GM12878 (cell line): Measurements from ENCODE around the gene BCL2. TPM values are rescaled to one million over a fixed set of nuclear protein-coding genes. Genes with fewer than 3 reads are reported as not detected.

Experiments used
- ATAC-seq: fragments of 200-7000 bp; cut with Tn5 transposase; 3 replicates; pipeline ENCODE4 v1.9.1; 2020; ENCODE audit warnings: mild to moderate bottlenecking, moderate library complexity
- BruUV-seq: library from RNA; stranded (reverse); fragments of 400-500 nt; replicated peaks from 2 replicates; lab custom pipeline; 2021; lab: Mats Ljungman, UMichigan
- CTCF ChIA-PET: fragments of 300-600 bp; sonication (Branson Sonifier 250); formaldehyde crosslinking; extraction: SDS; loops from one replicate; lab custom pipeline; 2021; ENCODE audit warnings: inconsistent platforms; lab: Yijun Ruan, JAX
- POLR2A ChIA-PET: fragments of 350-600 bp; formaldehyde crosslinking; extraction: SDS; loops from one replicate; lab custom pipeline; 2021; ENCODE audit warnings: inconsistent platforms; lab: Charles Lee
- RAD21 ChIA-PET: fragments of 300-600 bp; sonication (Branson Sonifier 250); formaldehyde crosslinking; loops from one replicate; lab custom pipeline; 2023; ENCODE audit warnings: antibody characterized with exemption; ENCODE audit not compliant: unreplicated experiment; lab: Charles Lee
- SMC1A ChIA-PET: fragments of 300-600 bp; sonication (Branson Sonifier 250); formaldehyde crosslinking; loops from one replicate; lab custom pipeline; 2023; ENCODE audit not compliant: unreplicated experiment, uncharacterized antibody; lab: Charles Lee
- DNase-seq: peaks from one replicate; pipeline ENCODE4 v3.0.0-alpha.2; 2011; ENCODE audit warnings: low read depth, low spot score
- FAIRE-seq: peaks from 3 replicates; lab custom pipeline; 2011; peaks lifted over from hg19 to GRCh38; lab: Jason Lieb, UNC
- H2AFZ ChIP-seq: 2 replicates; pipeline ENCODE4 v1.6.0; 2011; ENCODE audit warnings: low read depth, low read length, control low read depth; ENCODE audit not compliant: control insufficient read depth
- H3K27ac ChIP-seq: 2 replicates; pipeline ENCODE4 v1.5.1; 2011; ENCODE audit warnings: control low read depth; ENCODE audit not compliant: control insufficient read depth, insufficient read depth
- H3K27me3 ChIP-seq, 2 experiments: replicated peaks in 1 of 2; 2 replicates each; pipeline versions ENCODE4 v1.6.0 to v1.6.1; 2011; ENCODE audit warnings: low read length in 1 of 2; ENCODE audit not compliant: control insufficient read depth in 2 of 2, insufficient read depth in 2 of 2
- H3K36me3 ChIP-seq, 2 experiments: 2 replicates each; pipeline ENCODE4 v1.5.1; 2011; ENCODE audit warnings: low read length in 1 of 2; ENCODE audit not compliant: control insufficient read depth in 2 of 2, insufficient read depth in 2 of 2
- H3K4me1 ChIP-seq: 2 replicates; pipeline ENCODE4 v1.6.1; 2011; ENCODE audit warnings: mild to moderate bottlenecking, low read length, moderate library complexity, mixed read lengths; ENCODE audit not compliant: control insufficient read depth, insufficient read depth
- H3K4me2 ChIP-seq: 2 replicates; pipeline ENCODE4 v1.6.0; 2011; ENCODE audit warnings: control low read depth; ENCODE audit not compliant: control insufficient read depth, insufficient read depth
- H3K4me3 ChIP-seq: fragments of 200-600 bp; sonication (generic); 2 replicates; pipeline ENCODE4 v1.5.1; 2016
- H3K79me2 ChIP-seq: 2 replicates; pipeline ENCODE4 v1.6.0; 2011; ENCODE audit warnings: low read length; ENCODE audit not compliant: control insufficient read depth, insufficient read depth
- H3K9ac ChIP-seq: 2 replicates; pipeline ENCODE4 v1.8.0; 2011; ENCODE audit warnings: low read length, control low read depth, mixed read lengths; ENCODE audit not compliant: control insufficient read depth, insufficient read depth
- H3K9me3 ChIP-seq: replicated peaks from 3 replicates; pipeline ENCODE4 v1.5.1; 2011; ENCODE audit warnings: mild to moderate bottlenecking, low read length; ENCODE audit not compliant: control insufficient read depth, insufficient read depth
- H4K20me1 ChIP-seq: 2 replicates; pipeline ENCODE4 v1.6.0; 2011; ENCODE audit not compliant: control insufficient read depth, insufficient read depth
- BCL11A ChIP-seq: IDR thresholded peaks from 2 replicates; pipeline ENCODE4 v1.6.1; 2011; ENCODE audit warnings: low read depth, low read length
- HDAC6 ChIP-seq: fragments of 200-600 bp; sonication (generic); IDR thresholded peaks from one replicate; pipeline ENCODE4 v1.8.0; 2017; ENCODE audit warnings: antibody characterized with exemption; ENCODE audit not compliant: unreplicated experiment
- MTA2 ChIP-seq: fragments of 450-650 bp; IDR thresholded peaks from 2 replicates; pipeline ENCODE4 v1.6.1; 2016; ENCODE audit warnings: low read depth, mild to moderate bottlenecking, moderate library complexity
- NFIC ChIP-seq: IDR thresholded peaks from 2 replicates; pipeline ENCODE4 v1.6.1; 2012; ENCODE audit warnings: low read depth, mild to moderate bottlenecking, inconsistent platforms, low read length, moderate library complexity
- NFYA ChIP-seq: IDR thresholded peaks from 2 replicates; pipeline ENCODE4 v1.6.1; 2011; ENCODE audit warnings: low read depth, mild to moderate bottlenecking, low read length, improper control_type of control experiment, borderline replicate concordance
- NR2C2 ChIP-seq: IDR thresholded peaks from 2 replicates; pipeline ENCODE4 v1.6.1; 2011; ENCODE audit warnings: borderline replicate concordance, low read depth; ENCODE audit not compliant: control insufficient read depth, insufficient read length
- RELB ChIP-seq: fragments of 450-650 bp; IDR thresholded peaks from 2 replicates; pipeline ENCODE4 v1.6.1; 2017; ENCODE audit warnings: low read depth, mild to moderate bottlenecking, moderate library complexity
- ZBTB33 ChIP-seq: fragments of 450-650 bp; IDR thresholded peaks from 2 replicates; pipeline ENCODE4 v1.6.1; 2017; ENCODE audit warnings: mild to moderate bottlenecking
- ZNF622 ChIP-seq: fragments of 450-650 bp; IDR thresholded peaks from 2 replicates; pipeline ENCODE4 v1.6.1; 2017; ENCODE audit warnings: mild to moderate bottlenecking, inconsistent platforms
- WGBS: methylation state at CpG from one replicate; pipeline ENCODE4 v1.1.6; 2016; ENCODE audit warnings: low lambda C conversion rate; ENCODE audit not compliant: insufficient replicate concordance, insufficient coverage; ENCODE audit errors: missing lambda C conversion rate; 5-methylcytosine and 5-hydroxymethylcytosine counted together
- in situ Hi-C: fragments of 300-500 bp; cut with MboI; formaldehyde crosslinking; loops from 9 replicates; pipeline ENCODE4 v1.14.3; 2018; ENCODE audit warnings: mixed read lengths
- intact Hi-C: fragments of 100-400 bp; cut with micrococcal nuclease; formaldehyde crosslinking; loops from one replicate; pipeline ENCODE4 v1.14.2; 2022; ENCODE audit not compliant: unreplicated experiment
- polyA plus RNA-seq, 11 experiments: library from polyadenylated mRNA; depleted of rRNA in 4 of 11; unstranded in 6 of 11; stranded (reverse) in 5 of 11; fragments of >200 nt; fragmentation: Nextera tagmentation in 4 of 11; fragmentation: Illumina TruSeq in 1 of 11; extraction: Ambion mirVana in 4 of 11; extraction: Trizol in 1 of 11; gene quantifications; 1 replicate in 1 of 11; 2 replicates in 10 of 11; pipeline versions ENCODE4 v1.2.1 to v1.2.3, GENCODE V29; 2011 to 2016; ENCODE audit warnings: inconsistent platforms in 2 of 11, missing spikeins in 2 of 11, low read depth in 1 of 11
- total RNA-seq, 4 experiments: library from RNA; depleted of rRNA in 3 of 4; stranded (reverse); fragments of >200 nt in 3 of 4; fragmentation: Illumina TruSeq in 1 of 4; extraction: Trizol in 1 of 4; gene quantifications; 2 replicates each; pipeline versions ENCODE4 v1.2.1 to v1.2.3, GENCODE V29; 2013 to 2021

The BCL2 gene
- total and polyA plus RNA-seq, 10 of the 15 experiments (the other 5 are each of a cell fraction or from before 2014, with no cell fraction given) = 4.1 to 47.8 (median 19.3) TPM

- no peak for TF ChIP-seq RELB
Measured at GRCh38 chr18:63207143-63207790, 112.3 kb downstream of the BCL2 start (continued).

- peaks cover 56% of the 10 kb centered on the region for H3K4me1 ChIP-seq
Measured at GRCh38 chr18:63206433-63207142, 113.0 kb downstream of the BCL2 start.

More at GRCh38 chr18:63206433-63207142, 113.0 kb downstream of the BCL2 start:
- DNase-seq = no peak
- H3K36me3 ChIP-seq = peaks cover 3% of the 10 kb centered on the region in 2 experiments; a peak in 2 of 4 replicates
- POLR2A ChIA-PET = interaction anchor here (1.3 to 2.2 kb wide), 3 partner anchors 10 to 105 kb away, joined by 3 to 7 read pairs (median 3); no protein-coding TSS in a partner anchor
- no peaks in the 10 kb centered on the region for H3K9me3 ChIP-seq
- intact Hi-C loops (loop anchor here (5.0 kb wide), 1 partner anchor 44 kb away; no protein-coding TSS in a partner anchor), in situ Hi-C loops (no loop called here)
- TF ChIP-seq ZBTB33 = no peak
- TF ChIP-seq HDAC6 = no peak
- TF ChIP-seq ZNF622 = no peak
- TF ChIP-seq MTA2 = no peak
- no peak for TF ChIP-seq NFYA
- TF ChIP-seq NR2C2 = no peak
- no peak for TF ChIP-seq BCL11A
- no peak for TF ChIP-seq NFIC
- H3K79me2 ChIP-seq = peaks cover 84% of the 10 kb centered on the region
- H3K4me2 ChIP-seq = peak overlapping the region; percentile 53
- no peaks in the 10 kb centered on the region for H3K27me3 ChIP-seq
- RAD21 ChIA-PET = interaction anchor here (1.1 to 4.4 kb wide), 3 partner anchors 44 to 111 kb away, joined by 5 to 15 read pairs (median 5); no protein-coding TSS in a partner anchor
- ATAC-seq = peak; percentile 5; the same call in 2 of the 3 replicates
- no TSS peak for BruUV-seq
- no peaks in the 10 kb centered on the region for H4K20me1 ChIP-seq
- H2AFZ ChIP-seq = no peak overlapping the region
- WGBS = 32% methylated on average over 12 of the region's 13 CpGs
- no peak for FAIRE-seq
- SMC1A ChIA-PET = interaction anchor here (1.5 to 4.7 kb wide), 2 partner anchors 11 to 19 kb away, joined by 5 to 39 read pairs; no protein-coding TSS in a partner anchor
- H3K4me3 ChIP-seq = peak overlapping the region; percentile 28; the same call in 1 of the 2 replicates
- no peak overlapping the region for H3K9ac ChIP-seq
- peak overlapping the region; percentile 53 for H3K27ac ChIP-seq
- CTCF ChIA-PET = interaction anchor here (1.0 to 2.0 kb wide), 3 partner anchors 30 to 233 kb away, joined by 3 to 5 read pairs (median 3); no protein-coding TSS in a partner anchor
